BLaER1 treated with 17β-estradiol and CSF1 and Interleukin-3, amounts not matched to agents 10 nM and 100 nM (cell line): ENCODE data around the gene GYPC.
"Not testable (repeated sequence)": the region's sequence is repeated elsewhere in the genome, so short reads cannot be mapped to it uniquely, and the experiment has no call there.

Experiments
- H3K27ac ChIP-seq, 11 experiments: shearing (Covaris generic); formaldehyde crosslinking; 2 replicates each; pipeline ENCODE4 v1.8.1; 2022
- H3K27me3 ChIP-seq, 11 experiments: shearing (Covaris generic); formaldehyde crosslinking; 2 replicates each; pipeline ENCODE4 v1.8.1; 2022
- H3K36me3 ChIP-seq, 11 experiments: shearing (Covaris generic); formaldehyde crosslinking; 2 replicates each; pipeline ENCODE4 v1.8.1; 2022
- H3K4me1 ChIP-seq, 10 experiments: shearing (Covaris generic); formaldehyde crosslinking; 2 replicates each; pipeline ENCODE4 v1.8.1; 2022
- H3K4me2 ChIP-seq, 11 experiments: shearing (Covaris generic); formaldehyde crosslinking; 2 replicates each; pipeline ENCODE4 v1.8.1; 2022
- H3K4me3 ChIP-seq, 10 experiments: shearing (Covaris generic); formaldehyde crosslinking; 2 replicates each; pipeline ENCODE4 v1.8.1; 2022
- H3K9ac ChIP-seq, 11 experiments: shearing (Covaris generic); formaldehyde crosslinking; 2 replicates each; pipeline ENCODE4 v1.8.1; 2022
- H3K9me3 ChIP-seq, 11 experiments: shearing (Covaris generic); formaldehyde crosslinking; replicated peaks in 1 of 11; 2 replicates each; pipeline ENCODE4 v1.8.1; 2022
- H4K20me1 ChIP-seq, 11 experiments: shearing (Covaris generic); formaldehyde crosslinking; 2 replicates each; pipeline ENCODE4 v1.8.1; 2022
- Cebpa-rat ChIP-seq, 11 experiments: shearing (Covaris generic); IDR thresholded peaks; 2 replicates each; pipeline ENCODE4 v1.8.1; 2022

Gene GYPC

DNA sequence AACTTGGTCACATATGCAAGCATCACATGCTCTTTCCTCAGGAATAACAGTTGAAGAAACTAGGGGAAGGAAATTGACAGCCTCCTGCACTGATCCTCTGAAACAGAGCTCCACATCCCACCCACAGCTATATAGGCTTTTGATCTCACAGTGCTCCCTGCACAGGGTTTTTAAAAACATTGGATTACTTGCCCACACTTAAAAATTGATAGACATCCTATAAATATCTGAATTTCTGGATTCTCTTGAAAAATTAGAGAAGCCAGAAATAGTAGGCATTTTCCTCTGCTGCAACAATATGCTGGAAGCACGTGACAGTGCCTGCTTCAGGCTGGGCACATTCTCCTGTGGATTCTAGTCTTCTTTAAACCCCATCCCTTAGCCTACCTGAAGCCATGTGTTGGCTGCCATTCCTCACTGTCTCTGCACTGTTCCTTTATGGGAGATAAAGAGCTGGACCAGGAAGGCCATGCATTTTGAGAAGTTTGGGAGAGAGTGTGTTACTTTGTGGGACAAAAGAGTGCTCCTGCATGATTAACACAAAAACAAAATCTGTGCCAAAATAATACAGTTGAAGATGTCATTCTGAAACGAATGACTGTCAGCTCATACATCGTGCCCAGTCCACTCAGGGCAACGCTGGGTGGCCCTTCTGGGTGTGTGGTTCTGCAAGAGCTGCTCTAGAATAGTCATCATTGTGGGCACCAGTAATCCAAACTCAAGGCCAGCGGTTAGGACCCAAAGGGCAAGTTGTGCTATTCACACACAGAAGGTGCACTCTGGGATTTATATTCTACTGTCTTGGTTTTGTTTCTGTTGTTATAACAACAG is 59.8 kb downstream of the GYPC start:
- no peaks in the 10 kb centered on the region for H3K36me3 ChIP-seq
- peaks cover 28 to 33% (median 31%) of the 10 kb centered on the region in 10 experiments for H3K4me1 ChIP-seq
- 0 out of 22 replicates have a peak, but pooled peaks cover 0 to 3% (median 0%) of the 10 kb centered on the region in 11 experiments for H3K9me3 ChIP-seq
- no peak overlapping the region for H3K27ac ChIP-seq
- no peaks in the 10 kb centered on the region for H3K27me3 ChIP-seq
- TF ChIP-seq Cebpa-rat (IDR thresholded peaks at IDR 0.05): no peak
- no peak overlapping the region for H3K9ac ChIP-seq
- H3K4me3 ChIP-seq: no peak overlapping the region
- no peaks in the 10 kb centered on the region for H4K20me1 ChIP-seq
- H3K4me2 ChIP-seq: no peak overlapping the region

DNA sequence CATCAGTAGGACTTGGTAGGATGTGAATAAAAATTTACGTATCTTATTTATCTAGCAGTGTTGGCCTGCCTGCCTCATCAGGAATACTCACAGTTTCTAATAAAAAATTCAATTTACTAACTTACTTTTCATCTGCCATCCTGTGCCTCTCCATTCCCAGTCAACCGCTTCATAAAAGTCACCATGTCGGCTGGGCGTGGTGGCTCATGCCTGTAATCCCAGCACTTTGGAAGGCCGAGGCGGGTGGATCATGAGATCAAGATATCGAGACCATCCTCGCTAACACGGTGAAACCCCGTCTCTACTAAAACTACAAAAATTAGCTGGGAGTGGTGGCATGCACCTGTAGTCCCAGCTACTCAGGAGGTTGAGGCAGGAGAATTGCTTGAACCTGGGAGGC is 61.3 kb downstream of the GYPC start:
- not testable (repeated sequence) for H3K27me3 ChIP-seq, H3K9ac ChIP-seq, H3K9me3 ChIP-seq, H3K4me2 ChIP-seq, H3K36me3 ChIP-seq, H3K4me3 ChIP-seq, H4K20me1 ChIP-seq, H3K27ac ChIP-seq
- peaks cover 32 to 38% (median 34%) of the 10 kb centered on the region in 10 experiments for H3K4me1 ChIP-seq

DNA sequence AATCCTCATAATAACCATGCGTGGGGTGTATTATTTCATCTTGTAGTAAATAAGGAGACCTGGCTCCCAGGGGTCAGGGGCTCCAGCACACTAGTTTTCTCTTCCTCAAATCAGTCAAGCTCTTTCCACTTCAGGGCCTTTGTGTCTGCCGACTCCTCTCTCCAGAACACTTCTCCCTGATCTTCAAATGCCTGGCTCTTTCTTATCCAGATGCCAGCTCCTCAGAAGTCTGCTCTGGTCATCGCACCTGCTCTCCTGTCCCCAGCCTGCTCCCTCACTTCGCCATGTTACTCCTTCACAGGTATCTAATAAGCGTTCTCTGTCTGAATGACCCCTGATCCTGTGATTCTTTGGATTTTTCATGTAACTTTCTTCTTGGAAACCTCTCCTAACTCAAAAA is 62.0 kb downstream of the GYPC start:
- Histone ChIP-seq H3K27ac (no peak overlapping the region), H3K4me3 (no peak overlapping the region), H4K20me1 (no peaks in the 10 kb centered on the region), H3K4me1 (peaks cover 34 to 43% (median 39%) of the 10 kb centered on the region in 10 experiments), H3K27me3 (no peaks in the 10 kb centered on the region), H3K36me3 (no peaks in the 10 kb centered on the region), H3K9me3 (0 out of 22 replicates have a peak, but pooled peaks cover 0 to 3% (median 0%) of the 10 kb centered on the region in 11 experiments), H3K9ac (no peak overlapping the region), H3K4me2 (no peak overlapping the region)
- TF ChIP-seq Cebpa-rat (IDR thresholded peaks at IDR 0.05): no peak

DNA sequence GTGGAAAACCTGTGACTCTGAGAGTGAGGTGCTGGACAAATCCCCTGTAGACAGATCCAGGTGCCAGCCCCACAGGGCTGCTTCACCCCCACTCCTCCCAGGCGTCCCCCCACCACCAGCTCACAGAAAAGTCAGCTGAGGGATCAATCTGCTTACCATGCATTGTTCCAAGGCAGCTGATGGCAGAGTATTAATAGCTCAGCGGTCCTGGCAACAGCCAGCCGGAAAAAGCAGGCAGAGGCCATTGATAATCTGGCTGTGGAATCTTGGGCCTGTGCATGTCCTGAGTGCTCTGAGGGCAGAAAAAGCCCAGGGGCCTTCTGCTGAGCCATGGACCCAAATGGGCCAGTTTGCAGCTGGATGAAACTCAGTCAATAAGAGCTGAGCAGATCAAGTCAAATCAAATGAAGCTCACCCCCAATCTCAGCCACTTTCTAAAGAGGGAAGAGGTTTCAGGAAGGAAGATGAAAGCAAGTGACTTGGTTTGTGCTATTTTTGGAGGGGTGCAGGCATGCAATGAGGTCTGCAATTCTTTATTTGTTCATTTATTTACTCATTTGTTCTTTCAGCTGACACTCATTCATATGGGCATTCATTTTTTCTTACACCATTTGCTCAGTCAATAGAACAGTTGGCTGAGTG is 63.4 kb downstream of the GYPC start:
- Histone ChIP-seq H3K36me3 (no peaks in the 10 kb centered on the region), H3K27me3 (no peaks in the 10 kb centered on the region), H3K9ac (peak overlapping the region in 1 of 11 experiments; percentile 12; a peak in 1 of 22 replicates), H3K9me3 (peaks cover 0 to 11% (median under 1%) of the 10 kb centered on the region in 11 experiments; a peak in 7 of 22 replicates), H3K4me2 (peak overlapping the region; percentile 58 to 90 (median 72)), H3K4me3 (no peak overlapping the region; a peak in 1 of 20 replicates), H4K20me1 (no peaks in the 10 kb centered on the region), H3K4me1 (peaks cover 30 to 39% (median 33%) of the 10 kb centered on the region in 10 experiments), H3K27ac (peak overlapping the region in 5 of 11 experiments; percentile 8 to 42 (median 35); a peak in 6 of 22 replicates)
- no peak for TF ChIP-seq Cebpa-rat (IDR thresholded peaks at IDR 0.05)

DNA sequence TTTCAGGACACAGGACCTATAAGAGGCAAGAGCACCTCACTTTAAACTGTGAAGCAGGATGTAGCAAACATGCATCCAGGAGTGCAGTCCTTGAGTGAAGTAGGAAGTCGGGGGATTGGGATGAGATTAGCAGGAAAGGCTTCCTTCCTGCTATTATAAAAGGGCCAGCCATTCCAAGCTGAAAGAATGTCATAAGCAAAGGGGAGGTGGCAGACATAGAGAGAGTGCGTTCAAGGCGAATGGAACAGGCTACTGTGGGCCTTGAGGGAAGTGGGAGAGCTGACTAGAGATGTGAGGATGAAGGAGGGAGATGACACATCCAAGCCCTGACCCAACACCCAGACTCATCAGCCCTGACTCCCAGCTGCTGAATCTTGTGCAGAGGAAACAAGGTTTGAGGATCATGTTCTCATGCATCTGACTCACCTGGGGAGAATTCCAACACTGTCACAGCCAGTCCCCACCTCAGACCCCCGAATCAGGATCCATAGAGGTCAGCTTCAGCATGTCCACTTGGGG is 63.9 kb downstream of the GYPC start:
- no peak overlapping the region for H3K9ac ChIP-seq
- no peaks in the 10 kb centered on the region for H4K20me1 ChIP-seq
- H3K36me3 ChIP-seq: no peaks in the 10 kb centered on the region
- TF ChIP-seq Cebpa-rat (IDR thresholded peaks at IDR 0.05): no peak; a peak in 1 of 22 replicates
- peaks cover 5 to 17% (median 6%) of the 10 kb centered on the region in 11 experiments for H3K9me3 ChIP-seq
- H3K4me3 ChIP-seq: no peak overlapping the region; a peak in 1 of 20 replicates
- H3K4me1 ChIP-seq: peaks cover 24 to 34% (median 29%) of the 10 kb centered on the region in 10 experiments
- H3K4me2 ChIP-seq: peak overlapping the region; percentile 58 to 90 (median 72)
- no peaks in the 10 kb centered on the region for H3K27me3 ChIP-seq
- H3K27ac ChIP-seq: peak overlapping the region in 2 of 11 experiments; percentile 40 to 42; a peak in 2 of 22 replicates

DNA sequence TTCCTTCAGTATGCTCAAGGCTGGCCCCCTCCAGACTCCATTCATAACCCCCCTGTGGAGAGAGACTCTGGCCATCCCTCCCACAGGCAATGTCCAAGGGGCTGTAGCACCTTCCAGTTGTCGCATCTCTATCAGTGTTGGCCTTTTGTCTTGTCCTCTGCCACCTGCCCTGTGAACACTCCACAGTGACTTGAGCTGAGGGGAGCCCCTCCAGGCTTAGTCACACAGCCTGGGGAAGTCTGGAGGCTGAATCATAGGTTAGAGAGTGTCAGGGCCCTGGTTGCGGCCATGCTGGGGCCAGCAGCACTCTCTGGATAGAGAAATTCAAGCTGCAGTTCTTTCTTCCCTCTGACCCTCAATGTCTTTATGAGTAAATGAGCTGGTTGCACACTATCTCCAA is 64.7 kb downstream of the GYPC start:
- no peak for TF ChIP-seq Cebpa-rat (IDR thresholded peaks at IDR 0.05)
- Histone ChIP-seq H3K4me3 (no peak overlapping the region), H3K4me2 (peak overlapping the region in 10 of 11 experiments; percentile 58 to 90 (median 72); a peak in 20 of 22 replicates), H3K9ac (no peak overlapping the region), H3K27me3 (no peaks in the 10 kb centered on the region), H3K9me3 (peaks cover 12 to 25% (median 14%) of the 10 kb centered on the region in 11 experiments), H3K4me1 (peaks cover 23 to 34% (median 29%) of the 10 kb centered on the region in 10 experiments), H3K36me3 (no peaks in the 10 kb centered on the region), H3K27ac (no peak overlapping the region; a peak in 1 of 22 replicates), H4K20me1 (no peaks in the 10 kb centered on the region)

DNA sequence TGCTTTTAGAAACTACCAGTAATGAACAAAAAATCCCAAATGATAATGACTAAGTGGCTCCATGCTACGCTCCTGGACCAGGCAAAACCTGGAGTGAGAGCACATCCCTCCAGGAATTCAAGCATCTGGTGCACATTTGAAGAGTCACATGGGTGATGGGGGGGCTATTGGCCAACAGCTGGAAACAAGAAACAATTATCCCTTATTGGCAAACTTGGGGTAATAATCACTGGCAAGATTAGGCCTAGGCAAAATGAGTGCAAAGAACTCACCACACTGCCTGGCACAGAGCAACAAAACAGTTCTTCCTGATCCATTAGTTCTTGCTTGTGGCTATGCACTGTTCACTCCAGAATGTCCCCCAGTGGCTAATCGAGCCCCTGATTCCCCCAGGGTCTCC is 66.1 kb downstream of the GYPC start:
- Histone ChIP-seq H3K27ac (no peak overlapping the region), H3K9me3 (peaks cover 14 to 23% (median 18%) of the 10 kb centered on the region in 11 experiments), H4K20me1 (no peaks in the 10 kb centered on the region), H3K4me1 (peaks cover 23 to 34% (median 29%) of the 10 kb centered on the region in 10 experiments), H3K27me3 (no peaks in the 10 kb centered on the region), H3K36me3 (no peaks in the 10 kb centered on the region), H3K9ac (no peak overlapping the region), H3K4me3 (no peak overlapping the region), H3K4me2 (peak overlapping the region in 7 of 11 experiments; percentile 3 to 49 (median 37); a peak in 10 of 22 replicates)
- TF ChIP-seq Cebpa-rat (IDR thresholded peaks at IDR 0.05): no peak

DNA sequence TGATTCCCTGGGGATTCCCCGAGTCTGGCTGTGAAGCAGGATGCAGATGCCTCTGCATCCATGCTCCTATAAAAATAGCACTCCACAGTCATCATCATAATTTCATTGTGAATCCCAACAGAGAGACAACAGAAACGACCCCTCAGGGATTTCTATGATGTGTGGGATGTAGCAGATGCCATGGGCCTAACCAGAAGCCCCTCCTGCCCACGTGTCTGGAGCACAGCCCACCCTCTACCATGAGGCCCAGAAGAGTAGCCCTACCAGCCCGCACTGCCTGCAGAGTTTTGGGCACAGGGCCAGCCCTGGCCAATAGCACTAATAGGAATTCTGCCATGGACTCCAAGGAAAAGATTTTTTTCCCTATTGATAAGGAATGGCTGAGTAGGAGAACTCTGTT is 66.6 kb downstream of the GYPC start:
- peak overlapping the region in 7 of 11 experiments; percentile 3 to 49 (median 37); a peak in 12 of 22 replicates for H3K4me2 ChIP-seq
- H3K9me3 ChIP-seq: peaks cover 14 to 23% (median 18%) of the 10 kb centered on the region in 11 experiments
- H4K20me1 ChIP-seq: no peaks in the 10 kb centered on the region
- H3K4me1 ChIP-seq: peaks cover 23 to 34% (median 29%) of the 10 kb centered on the region in 10 experiments
- no peaks in the 10 kb centered on the region for H3K27me3 ChIP-seq
- no peak overlapping the region for H3K4me3 ChIP-seq
- TF ChIP-seq Cebpa-rat (IDR thresholded peaks at IDR 0.05): no peak
- H3K9ac ChIP-seq: no peak overlapping the region
- H3K36me3 ChIP-seq: no peaks in the 10 kb centered on the region
- H3K27ac ChIP-seq: no peak overlapping the region

DNA sequence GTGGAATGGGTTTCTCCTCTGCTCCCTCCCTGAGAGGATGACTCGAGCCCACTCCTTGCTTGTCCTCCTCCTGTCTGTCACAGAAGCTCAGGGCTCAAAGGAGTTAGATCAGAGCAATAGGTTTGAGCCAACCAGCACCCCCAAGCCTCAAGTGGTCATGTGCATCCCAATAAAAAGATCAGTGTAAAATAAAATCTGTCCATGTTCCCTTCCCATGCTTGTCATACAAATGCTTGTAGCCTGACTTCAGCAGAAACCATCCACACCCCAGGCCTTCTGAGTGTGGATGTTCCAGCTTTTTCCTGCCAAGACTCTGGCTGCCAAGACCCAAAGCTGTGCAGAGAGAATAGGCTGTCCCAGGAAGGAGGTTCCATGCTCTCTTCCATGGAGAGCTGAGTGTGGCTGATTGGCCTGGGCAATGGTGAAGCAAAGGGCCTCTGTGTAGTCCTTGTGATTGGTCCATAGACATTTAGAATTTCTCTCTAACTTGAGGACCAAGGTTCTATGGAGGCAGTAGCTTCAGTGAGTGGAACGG is 67.4 kb downstream of the GYPC start:
- H3K9me3 ChIP-seq: peaks cover 14 to 23% (median 18%) of the 10 kb centered on the region in 11 experiments
- H3K4me3 ChIP-seq: no peak overlapping the region
- no peak overlapping the region for H3K27ac ChIP-seq
- no peaks in the 10 kb centered on the region for H4K20me1 ChIP-seq
- H3K4me2 ChIP-seq: no peak overlapping the region
- H3K4me1 ChIP-seq: peaks cover 23 to 34% (median 29%) of the 10 kb centered on the region in 10 experiments
- H3K27me3 ChIP-seq: no peaks in the 10 kb centered on the region
- H3K36me3 ChIP-seq: no peaks in the 10 kb centered on the region
- no peak overlapping the region for H3K9ac ChIP-seq
- TF ChIP-seq Cebpa-rat (IDR thresholded peaks at IDR 0.05): no peak
